ENCODE measurements around the gene GFI1B. TPM values are rescaled to one million over a fixed set of nuclear protein-coding genes. Genes with fewer than 3 reads are reported as not detected.
A peak's percentile ranks its signal among the peaks of the same experiment; 100 is the strongest.

The GFI1B gene
- total and polyA plus RNA-seq, 2 of the 13 experiments (the other 11 are each of a cell fraction or from before 2014, with no cell fraction given) = 0.15 to 0.51 TPM

DNA sequence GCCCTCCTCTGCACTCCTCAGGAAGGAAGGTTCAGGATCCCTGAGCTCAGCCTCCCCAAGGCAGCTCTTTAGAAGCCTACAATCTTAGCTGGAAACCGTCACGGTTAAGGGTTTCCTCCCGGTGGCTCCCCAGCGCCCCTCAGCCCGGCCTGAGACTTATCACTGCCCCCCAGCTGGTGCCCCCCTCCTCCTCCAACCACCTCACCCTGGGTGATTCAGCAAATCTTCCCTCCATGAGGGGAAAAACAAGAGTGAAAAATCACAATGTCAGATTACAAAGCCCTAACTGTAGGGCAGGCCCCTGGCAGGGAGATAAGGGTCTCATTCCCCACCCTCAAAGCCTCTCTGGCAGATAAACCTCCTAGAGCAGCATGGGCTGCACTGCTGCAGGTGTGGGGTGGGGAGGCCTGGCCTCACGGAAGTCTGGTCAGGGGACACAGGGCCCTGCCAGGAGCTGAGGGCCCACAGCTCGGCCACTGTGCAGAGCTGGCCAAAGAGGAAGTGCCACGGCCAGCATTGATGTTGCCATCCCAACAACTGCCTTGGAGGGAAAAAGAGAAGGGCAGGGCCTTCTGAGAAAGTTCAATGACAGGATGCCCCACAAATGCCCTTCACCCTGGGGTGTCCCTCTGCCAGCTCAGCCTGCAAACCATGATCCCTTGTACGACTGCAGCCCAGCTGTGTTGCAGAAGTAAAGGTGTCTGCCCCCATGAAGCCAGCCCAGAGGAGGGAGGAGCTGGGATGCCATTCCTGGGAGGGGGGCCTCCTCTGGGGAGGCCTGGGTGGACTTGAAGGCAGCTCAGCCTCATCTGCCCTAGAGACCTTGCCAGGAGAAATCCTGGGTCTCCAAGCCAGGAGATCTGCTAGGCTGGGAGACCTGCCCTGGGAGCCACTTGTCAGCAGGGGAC, 25.9 kb downstream of the GFI1B start:
- H4K20me1 ChIP-seq (ENCODE audit: insufficient read depth, low read length) = no peaks in the 10 kb centered on the region
- H3K4me2 ChIP-seq (ENCODE audit: low read depth, low read length) = no peak overlapping the region
- in situ Hi-C loops (cut with HindIII; ENCODE audit: extremely low pct_ligation_motif_present, low pct_unique_long_range_greater_than_20kb) (no loop called here), intact Hi-C loops (cut with micrococcal nuclease; ENCODE audit: unreplicated experiment) (no loop called here)
- no peaks in the 10 kb centered on the region; the same call in 1 of the 2 replicates for H3K4me1 ChIP-seq (ENCODE audit: insufficient read depth, low read length)
- peaks cover 12 to 47% of the 10 kb centered on the region in 2 experiments for H3K27me3 ChIP-seq (ENCODE audit: control insufficient read depth in 1 of 2, insufficient read depth in 2 of 2, low read length in 2 of 2)
- H3K9ac ChIP-seq (ENCODE audit: insufficient read depth, low read depth, low read length) = no peak overlapping the region
- FAIRE-seq = no peak
- no peaks in the 10 kb centered on the region for H3K79me2 ChIP-seq (ENCODE audit: insufficient read depth, low read length)
- 17% methylated on average over 1 of the region's 9 CpGs for WGBS (ENCODE audit: low lambda C conversion rate)
- ATAC-seq = peak; percentile 28; the same call in 1 of the 3 replicates
- TF ChIP-seq ETV5 (CRISPR knock-in tag; IDR thresholded peaks at IDR 0.05; ENCODE audit: borderline replicate concordance) (no peak), ZNF850 (CRISPR knock-in tag; conservative IDR thresholded peaks at IDR 0.05) (no peak), ARNT (IDR thresholded peaks at IDR 0.05) (no peak), ZNF317 (CRISPR knock-in tag; IDR thresholded peaks at IDR 0.05) (no peak), SALL1 (CRISPR knock-in tag; IDR thresholded peaks at IDR 0.05) (no peak), NR1H2 (CRISPR knock-in tag; IDR thresholded peaks at IDR 0.05; ENCODE audit: borderline replicate concordance, low read depth) (no peak), POLR2AphosphoS5 (IDR thresholded peaks at IDR 0.05; ENCODE audit: low read depth, low read length) (no peak), ZNF430 (CRISPR knock-in tag; IDR thresholded peaks at IDR 0.05) (no peak), BRF2 (CRISPR knock-in tag; IDR thresholded peaks at IDR 0.05) (no peak), PBX3 (CRISPR knock-in tag; IDR thresholded peaks at IDR 0.05; ENCODE audit: borderline replicate concordance) (no peak), ONECUT2 (CRISPR knock-in tag; IDR thresholded peaks at IDR 0.05) (no peak), MYNN (CRISPR knock-in tag; IDR thresholded peaks at IDR 0.05; ENCODE audit: low read depth) (no peak), ZNF670 (CRISPR knock-in tag; IDR thresholded peaks at IDR 0.05; ENCODE audit: borderline replicate concordance) (no peak), RFX5 (IDR thresholded peaks at IDR 0.05; ENCODE audit: low read depth, low read length) (no peak), ZBTB1 (CRISPR knock-in tag; IDR thresholded peaks at IDR 0.05; ENCODE audit: borderline replicate concordance) (no peak), RFX1 (IDR thresholded peaks at IDR 0.05) (no peak), ZNF891 (CRISPR knock-in tag; IDR thresholded peaks at IDR 0.05) (no peak)
- TF ChIP-seq, protein P1, sequence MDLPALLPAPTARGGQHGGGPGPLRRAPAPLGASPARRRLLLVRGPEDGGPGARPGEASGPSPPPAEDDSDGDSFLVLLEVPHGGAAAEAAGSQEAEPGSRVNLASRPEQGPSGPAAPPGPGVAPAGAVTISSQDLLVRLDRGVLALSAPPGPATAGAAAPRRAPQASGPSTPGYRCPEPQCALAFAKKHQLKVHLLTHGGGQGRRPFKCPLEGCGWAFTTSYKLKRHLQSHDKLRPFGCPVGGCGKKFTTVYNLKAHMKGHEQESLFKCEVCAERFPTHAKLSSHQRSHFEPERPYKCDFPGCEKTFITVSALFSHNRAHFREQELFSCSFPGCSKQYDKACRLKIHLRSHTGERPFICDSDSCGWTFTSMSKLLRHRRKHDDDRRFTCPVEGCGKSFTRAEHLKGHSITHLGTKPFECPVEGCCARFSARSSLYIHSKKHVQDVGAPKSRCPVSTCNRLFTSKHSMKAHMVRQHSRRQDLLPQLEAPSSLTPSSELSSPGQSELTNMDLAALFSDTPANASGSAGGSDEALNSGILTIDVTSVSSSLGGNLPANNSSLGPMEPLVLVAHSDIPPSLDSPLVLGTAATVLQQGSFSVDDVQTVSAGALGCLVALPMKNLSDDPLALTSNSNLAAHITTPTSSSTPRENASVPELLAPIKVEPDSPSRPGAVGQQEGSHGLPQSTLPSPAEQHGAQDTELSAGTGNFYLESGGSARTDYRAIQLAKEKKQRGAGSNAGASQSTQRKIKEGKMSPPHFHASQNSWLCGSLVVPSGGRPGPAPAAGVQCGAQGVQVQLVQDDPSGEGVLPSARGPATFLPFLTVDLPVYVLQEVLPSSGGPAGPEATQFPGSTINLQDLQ (CRISPR knock-in tag; IDR thresholded peaks at IDR 0.05) = no peak
- BruUV-seq (replicated peaks) = no TSS peak
- no peak overlapping the region for H2AFZ ChIP-seq (ENCODE audit: low read length)
- no peak for DNase-seq (ENCODE audit: low spot score)
- no peak overlapping the region for H3K4me3 ChIP-seq (replicated peaks in 1 of 3; ENCODE audit: insufficient read depth in 1 of 3, low read depth in 2 of 3, low read length in 3 of 3)
- H3K27ac ChIP-seq (ENCODE audit: extremely low read length, insufficient read depth, low read length) = no peak overlapping the region
- no peaks in the 10 kb centered on the region for H3K9me3 ChIP-seq (ENCODE audit: low read length)
- ChIA-PET CTCF (ENCODE audit: low intra/inter-chr PET ratio, low total read pairs) (no interaction called here), POLR2A (no interaction called here)
- H3K36me3 ChIP-seq (replicated peaks in 1 of 2; ENCODE audit: control insufficient read depth in 1 of 2, insufficient read depth in 2 of 2, low read length in 2 of 2) = no peaks in the 10 kb centered on the region

Measured in HepG2 (cell line).